GM18499 (cell line): Measurements from ENCODE around the gene PSMD1.

Experiments
- ATAC-seq: cut with Tn5 transposase; IDR thresholded peaks from one replicate; pipeline ENCODE4 v1.9.1; 2021; ENCODE audit warnings: moderate number of reproducible peaks; ENCODE audit not compliant: insufficient read depth, unreplicated experiment

The PSMD1 gene

DNA sequence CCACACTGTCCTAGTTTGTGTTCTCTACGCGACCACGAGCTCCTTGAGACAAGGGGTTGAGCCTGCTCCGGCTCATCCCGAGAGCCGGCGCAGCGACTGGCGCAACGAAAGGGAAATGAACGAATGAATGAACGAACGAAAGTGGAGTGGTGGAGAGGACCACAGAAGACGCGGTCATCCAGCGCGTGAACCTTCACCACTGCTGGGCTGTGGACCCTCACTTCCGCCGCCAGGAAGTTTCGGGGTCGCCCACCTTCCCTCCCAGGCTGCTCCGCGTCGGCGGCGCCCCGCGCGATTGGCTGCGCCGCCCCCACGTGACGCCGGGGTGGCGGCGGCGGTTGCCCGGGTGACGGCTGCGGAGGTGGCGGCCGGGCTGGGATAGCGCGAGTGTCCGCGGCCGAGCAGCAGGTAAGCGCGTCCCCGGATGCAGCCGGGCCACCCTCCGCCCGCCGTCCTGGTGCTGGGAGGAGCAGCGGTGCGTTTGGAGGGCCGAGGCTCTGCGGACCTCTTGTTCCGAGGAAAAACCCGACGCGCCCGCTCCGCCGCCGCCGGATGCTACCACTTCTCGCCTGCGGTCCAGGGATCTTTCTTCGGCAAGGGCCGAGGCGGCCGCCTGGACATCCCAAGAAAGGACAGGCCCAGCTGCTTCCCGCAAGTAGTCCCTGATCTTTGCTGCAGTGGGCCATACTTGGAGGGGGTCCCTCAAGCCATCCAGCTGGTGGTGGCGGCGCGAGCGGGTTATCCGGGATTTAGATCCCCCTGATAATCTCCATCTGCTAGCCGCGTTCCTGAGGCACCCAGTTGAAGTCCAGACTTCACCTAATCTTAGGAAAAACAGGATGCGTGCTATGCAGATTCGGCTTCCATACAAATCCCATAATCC lies 141.9 kb downstream of the PSMD1 start, which contains the start of gene ARMC9:
Gene ARMC9, plus strand, starts transcription at position 341 of the 883 bp plus-strand sequence. CDS start 7,608 bp downstream, outside the sequence.
- peak; percentile 63 for ATAC-seq

DNA sequence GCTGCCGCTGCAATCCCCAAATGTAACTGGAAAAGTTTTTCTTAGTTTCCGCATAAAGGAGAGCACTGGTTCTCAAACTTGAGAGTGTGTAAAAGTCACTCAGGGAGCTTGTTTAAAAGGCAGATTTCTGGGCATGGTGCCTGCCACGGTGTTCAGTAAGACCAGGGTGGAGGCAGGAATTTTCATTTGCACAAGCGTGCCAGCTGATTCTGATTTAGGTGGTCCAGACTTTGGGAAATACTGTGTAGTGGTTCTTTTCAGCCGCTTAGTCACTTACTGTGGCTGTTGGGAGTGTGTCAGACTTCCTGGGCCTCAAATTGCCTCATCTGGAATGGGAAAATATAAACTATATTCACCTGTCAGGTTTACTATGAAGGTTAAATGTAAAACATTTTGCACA lies 142.6 kb downstream of the PSMD1 start:
- no peak for ATAC-seq

DNA sequence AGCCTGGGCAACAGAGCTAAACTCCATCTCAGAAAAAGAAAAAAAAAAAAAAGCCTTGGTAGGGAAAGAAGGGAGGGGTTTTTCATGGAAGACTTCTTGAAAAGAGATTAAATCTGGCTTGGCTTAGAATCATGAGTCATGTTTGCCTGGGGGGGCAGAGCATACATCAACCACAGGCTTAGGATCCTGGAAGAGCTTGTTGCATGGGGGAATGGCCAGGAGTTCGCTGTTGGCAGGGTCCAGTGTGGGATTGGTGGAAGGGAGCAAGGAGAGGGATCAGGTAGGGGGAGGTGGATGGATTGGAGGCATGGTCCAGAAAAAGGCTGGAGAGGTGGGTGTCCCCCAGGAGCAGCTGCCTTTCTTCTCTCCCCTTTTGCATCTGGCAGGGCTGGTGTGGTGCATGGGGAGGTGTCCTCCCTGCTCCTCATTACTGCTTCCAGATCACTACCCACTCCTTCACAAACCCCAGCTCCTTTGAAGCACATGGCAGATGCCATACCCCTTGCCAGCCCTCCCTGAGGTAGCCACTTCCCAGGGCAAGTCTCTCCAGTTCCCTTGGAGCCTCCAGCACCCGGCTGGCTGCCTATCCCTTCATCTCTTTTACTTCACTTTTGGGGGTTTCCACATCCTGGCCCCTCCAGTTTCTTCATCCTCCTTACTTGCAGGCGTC lies 144.3 kb downstream of the PSMD1 start:
- ATAC-seq, result no peak

DNA sequence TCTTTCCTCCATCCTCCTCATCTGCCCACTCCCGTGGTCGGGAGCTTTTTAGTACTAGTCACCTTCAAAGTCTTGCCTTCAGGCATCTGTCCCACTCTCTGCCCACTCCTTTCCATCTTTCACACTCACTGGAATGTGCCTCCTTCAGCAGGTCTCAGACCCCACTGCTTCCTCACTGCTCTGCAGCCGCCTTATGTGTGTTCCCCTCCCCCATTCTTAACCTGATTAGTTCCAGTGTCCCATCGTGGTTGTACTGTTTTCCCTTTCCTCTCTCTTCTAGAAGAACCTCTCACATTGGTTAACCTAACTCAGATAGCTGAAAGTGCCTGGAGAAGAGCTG lies 144.8 kb downstream of the PSMD1 start:
- ATAC-seq, result no peak

DNA sequence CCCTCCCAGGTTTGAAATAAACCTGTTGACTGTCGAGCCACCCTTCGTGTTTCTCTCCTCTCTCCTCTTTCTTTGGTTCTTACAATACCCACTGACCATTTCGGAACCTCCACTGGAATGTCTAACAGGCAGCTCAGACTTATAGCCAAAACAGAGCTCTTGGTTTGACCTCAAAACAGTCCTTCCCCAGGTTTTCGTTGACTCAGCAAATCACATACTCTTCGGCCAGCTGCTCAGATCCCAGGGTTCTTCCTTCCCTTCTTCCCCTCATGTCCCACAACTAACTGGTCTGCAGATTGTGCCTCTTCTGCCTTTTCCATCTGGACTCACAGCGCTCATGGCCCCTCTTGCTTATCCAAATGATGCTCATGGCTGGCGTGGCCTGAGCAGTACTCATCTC lies 146.4 kb downstream of the PSMD1 start:
- no peak for ATAC-seq

DNA sequence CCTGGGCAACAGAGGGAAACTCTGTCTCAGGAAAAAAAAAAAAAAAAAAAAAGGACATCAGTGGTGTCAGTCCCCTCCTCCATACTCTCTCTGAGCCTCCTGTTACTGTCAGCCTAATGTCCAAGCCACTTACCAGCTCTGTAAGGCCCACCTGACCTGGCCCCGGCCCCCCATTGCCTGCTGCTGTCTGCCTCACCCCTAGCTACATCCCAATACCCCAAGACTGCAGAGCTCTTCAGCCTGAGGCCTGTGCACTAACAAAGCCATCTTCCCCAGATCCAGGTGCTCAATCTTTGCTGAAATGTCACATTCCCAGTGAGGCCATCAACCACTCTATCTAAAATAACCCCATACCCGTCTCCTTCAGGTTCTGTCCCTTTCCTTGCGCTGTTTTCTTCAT lies 147.5 kb downstream of the PSMD1 start:
- no peak for ATAC-seq

DNA sequence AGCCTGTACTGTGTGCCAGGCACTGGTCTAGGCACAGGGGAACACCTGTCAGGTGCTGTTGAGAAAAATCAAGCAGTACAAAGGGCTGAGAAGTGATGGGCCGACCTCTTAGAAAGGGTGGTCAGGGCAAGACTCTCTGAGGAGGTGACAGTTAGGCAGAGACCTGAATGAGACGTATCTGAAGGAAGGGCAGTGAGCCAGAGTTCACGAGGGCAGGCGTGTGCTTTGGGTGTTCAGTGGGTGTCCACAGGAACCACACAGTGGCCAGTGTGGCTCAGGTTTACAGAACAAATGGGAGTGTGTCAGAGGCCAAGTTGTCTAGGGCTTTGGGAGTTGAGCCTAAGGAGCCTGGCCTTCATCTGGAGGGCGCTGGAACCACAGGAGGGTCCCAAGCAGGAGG lies 147.9 kb downstream of the PSMD1 start:
- no peak for ATAC-seq

DNA sequence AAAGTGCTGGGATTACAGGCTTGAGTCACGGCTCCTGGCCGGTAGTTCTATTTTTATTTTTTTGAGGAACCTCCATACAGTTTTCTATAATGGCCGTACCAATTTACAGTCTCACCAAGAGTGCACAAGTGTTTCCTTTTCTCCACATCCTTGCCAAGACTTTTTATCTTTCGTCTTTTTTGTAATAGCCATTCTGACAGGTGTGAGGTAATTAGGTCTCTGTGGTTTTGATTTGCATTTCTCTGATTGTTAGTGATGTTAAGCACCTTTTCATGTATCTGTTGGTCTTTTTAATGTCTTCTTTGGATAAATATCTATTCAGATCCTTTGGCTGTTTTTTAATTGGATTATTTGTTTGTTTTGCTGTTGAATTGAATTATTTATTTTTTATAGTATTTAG lies 151.1 kb downstream of the PSMD1 start:
- no peak for ATAC-seq

DNA sequence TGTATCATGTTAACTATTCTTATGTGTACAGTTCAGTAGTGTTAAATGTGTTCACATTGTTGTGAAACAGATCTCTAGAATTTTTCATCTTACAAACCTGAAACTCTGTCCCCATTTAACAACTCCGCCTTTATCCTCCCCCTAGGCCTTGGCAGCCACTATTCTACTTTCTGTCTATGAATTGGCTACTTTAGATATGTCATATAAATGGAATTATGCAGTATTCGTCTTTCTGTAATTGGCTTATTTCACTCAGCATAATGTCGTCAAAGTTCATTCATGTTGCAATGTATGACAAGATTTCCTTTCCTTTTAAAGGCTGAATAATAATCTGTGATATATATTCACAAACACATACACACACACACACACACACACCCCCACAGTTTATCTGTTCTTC lies 154.1 kb downstream of the PSMD1 start:
- ATAC-seq, result no peak

DNA sequence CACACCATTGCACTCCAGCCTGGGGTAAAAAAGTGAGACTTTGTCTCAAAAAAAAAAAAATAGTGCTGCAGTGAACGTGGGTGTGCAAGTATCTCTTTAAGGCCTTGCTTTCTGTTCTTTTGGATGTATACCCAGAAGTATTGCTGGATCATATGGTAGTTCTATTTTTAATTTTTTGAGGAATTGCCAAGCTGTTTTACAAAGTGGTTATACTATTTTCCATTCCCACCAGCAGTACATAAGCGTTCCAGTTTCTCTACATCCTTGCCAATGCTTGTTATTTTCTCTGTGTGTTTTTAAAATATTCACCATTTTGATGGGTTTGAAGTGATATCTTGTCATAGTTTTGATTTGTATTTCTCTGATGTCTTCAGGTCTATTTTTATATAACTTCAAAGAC lies 154.8 kb downstream of the PSMD1 start:
- no peak for ATAC-seq

DNA sequence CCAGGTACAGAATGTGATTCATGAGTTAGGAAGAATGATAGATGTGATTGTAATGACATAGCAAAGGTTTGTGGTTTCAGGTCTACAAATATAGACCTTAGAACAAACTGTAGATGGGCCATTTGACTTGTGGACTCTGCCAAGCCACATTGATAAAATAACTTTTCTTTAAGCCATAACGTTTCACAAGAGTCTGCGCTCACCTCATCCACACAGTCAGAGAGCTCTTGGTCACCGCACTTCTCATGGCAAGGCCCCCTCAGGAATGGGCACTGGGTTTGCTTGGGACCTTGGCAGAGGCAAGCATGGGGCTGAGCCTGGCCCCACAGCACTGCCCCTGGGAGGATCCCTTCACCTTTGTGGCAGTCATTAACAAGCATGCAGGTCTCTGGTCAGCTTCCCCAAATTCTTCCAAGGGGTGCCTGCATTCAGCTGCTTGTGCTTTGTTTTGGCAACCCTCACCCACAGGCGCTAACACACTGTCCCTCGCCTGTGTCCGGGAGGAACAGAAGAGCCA lies 155.7 kb downstream of the PSMD1 start:
- no peak for ATAC-seq

DNA sequence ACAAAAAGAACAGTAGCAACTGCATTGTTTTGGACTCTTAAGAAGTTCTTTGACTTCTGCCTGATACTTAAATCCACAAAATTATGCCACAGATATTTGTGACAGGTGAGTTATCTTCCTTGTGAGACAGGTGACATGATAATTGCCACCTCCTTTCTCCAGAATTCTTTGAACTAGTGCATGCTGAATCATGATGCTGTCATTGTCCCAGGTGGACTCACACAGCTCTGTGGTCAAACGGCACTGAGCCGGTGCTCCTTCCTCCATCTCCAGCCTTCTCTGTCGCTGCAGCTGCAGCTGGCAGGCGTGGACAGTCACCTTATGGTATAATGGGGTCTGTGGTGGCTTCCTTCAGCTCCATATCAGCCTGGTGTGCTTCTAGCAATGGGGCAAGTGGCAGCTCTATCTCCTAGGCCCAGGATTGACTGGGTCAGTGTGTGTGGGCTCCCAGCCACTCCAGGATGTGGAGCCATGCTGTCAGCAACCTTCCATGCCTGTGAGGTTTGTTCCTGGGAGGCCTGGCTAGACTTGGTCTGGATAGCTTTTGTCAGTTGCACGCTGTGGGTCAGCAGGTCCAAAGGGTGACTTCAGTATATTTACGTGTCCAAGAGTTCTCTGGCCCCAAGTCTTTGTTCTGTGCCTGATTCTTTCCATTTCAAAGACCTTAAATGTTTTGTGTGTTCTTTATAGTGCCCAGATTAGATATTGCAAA lies 157.4 kb downstream of the PSMD1 start:
- no peak for ATAC-seq

DNA sequence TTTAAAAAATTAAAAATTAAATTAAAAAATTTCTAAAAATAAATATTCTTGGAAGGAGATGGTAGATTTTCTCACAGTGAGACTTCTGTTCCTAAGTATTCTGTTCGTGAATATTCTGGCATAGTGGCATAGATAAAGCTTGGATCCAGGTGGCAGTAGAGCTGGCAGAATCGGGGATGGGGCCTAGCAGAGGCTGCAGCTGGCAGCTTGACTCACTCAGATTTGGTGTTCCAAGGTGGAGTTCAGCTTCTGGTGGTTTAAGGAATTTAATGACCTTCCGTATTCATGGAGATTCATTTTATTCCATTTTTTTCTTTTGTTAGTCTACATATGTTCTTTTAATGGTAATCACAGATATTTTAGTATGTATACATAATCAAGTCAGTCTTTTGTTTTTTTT lies 161.7 kb downstream of the PSMD1 start:
- no peak for ATAC-seq

DNA sequence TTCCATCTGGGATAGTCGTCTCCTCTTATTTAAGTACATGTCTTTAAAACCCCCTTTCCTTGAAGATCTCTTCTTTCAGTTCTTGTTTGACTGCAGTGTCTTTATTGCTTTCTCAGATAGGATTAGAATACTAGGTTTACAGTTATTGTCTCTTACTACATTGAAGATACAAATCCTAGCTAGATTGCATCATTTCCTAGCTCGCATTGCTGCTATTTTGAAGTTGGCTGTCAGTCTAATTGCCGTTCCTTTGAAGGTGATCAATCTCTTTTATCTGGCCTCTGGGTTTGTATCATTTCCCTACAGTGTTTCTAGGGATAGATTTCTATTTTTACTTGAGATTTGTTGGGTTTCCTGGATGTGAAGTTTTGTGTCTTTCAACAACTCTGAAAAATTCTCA lies 162.6 kb downstream of the PSMD1 start:
- no peak for ATAC-seq

DNA sequence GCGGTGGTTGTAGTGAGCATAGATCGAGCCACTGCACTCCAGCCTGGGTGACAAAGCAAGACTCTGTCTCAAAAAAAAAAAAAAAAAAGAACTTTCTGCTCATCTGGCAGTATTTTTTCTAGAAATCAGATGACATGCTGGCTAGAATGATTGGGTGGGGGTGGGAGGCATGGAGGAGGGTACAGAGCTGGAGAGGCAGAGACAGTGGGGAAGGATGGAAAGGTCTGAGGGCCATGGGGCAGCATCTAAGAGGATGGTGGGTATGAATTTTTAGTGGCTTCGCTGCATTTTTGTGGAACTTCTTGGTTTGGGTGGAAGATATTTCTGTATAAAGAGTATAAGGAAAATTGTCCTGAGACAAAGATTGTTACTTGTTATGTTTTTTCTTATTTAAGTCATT lies 165.1 kb downstream of the PSMD1 start:
- ATAC-seq, result no peak
